HepG2 (cell line): Measurements from ENCODE around the gene ZKSCAN2. TPM values are rescaled to one million over a fixed set of nuclear protein-coding genes. Genes with fewer than 3 reads are reported as not detected.

Experiments
- ATAC-seq: fragments of 200-7000 bp; cut with Tn5 transposase; 3 replicates; pipeline ENCODE4 v1.9.1; 2020; ENCODE audit warnings: mild to moderate bottlenecking, moderate library complexity
- BruUV-seq: library from RNA; stranded (reverse); fragments of 400-500 nt; replicated peaks from 2 replicates; lab custom pipeline; 2021; lab: Mats Ljungman, UMichigan
- CTCF ChIA-PET: fragments of 300-600 bp; formaldehyde crosslinking; extraction: SDS; loops from one replicate; lab custom pipeline; 2021; ENCODE audit warnings: low total read pairs, inconsistent platforms, low intra/inter-chr PET ratio; lab: Yijun Ruan, JAX
- POLR2A ChIA-PET: fragments of 350-600 bp; sonication (Branson Sonifier 250); formaldehyde crosslinking; loops from one replicate; lab custom pipeline; 2020; ENCODE audit warnings: antibody characterized with exemption, inconsistent platforms; lab: Yijun Ruan, JAX
- DNase-seq: peaks from one replicate; pipeline ENCODE4 v3.0.0-alpha.2; 2015; ENCODE audit warnings: low spot score
- FAIRE-seq: peaks from 3 replicates; lab custom pipeline; 2011; peaks lifted over from hg19 to GRCh38; lab: Jason Lieb, UNC
- H2AFZ ChIP-seq: one replicate; pipeline ENCODE4 v1.6.1; 2011; ENCODE audit warnings: low read length, inconsistent platforms
- H3K27ac ChIP-seq: fragments of 300-600 bp; 3 replicates; pipeline ENCODE4 v1.8.0; 2011; ENCODE audit warnings: mixed run types, mild to moderate bottlenecking, mixed read lengths, low read length, inconsistent platforms; ENCODE audit not compliant: insufficient read depth; ENCODE audit errors: extremely low read length
- H3K27me3 ChIP-seq, 2 experiments: fragments of 200-600 bp in 1 of 2; 2 replicates in 1 of 2; 3 replicates in 1 of 2; pipeline versions ENCODE4 v1.6.0 to v1.8.0; 2011; ENCODE audit warnings: low read length in 2 of 2, mild to moderate bottlenecking in 2 of 2, moderate library complexity in 2 of 2, inconsistent platforms in 1 of 2; ENCODE audit not compliant: insufficient read depth in 2 of 2, control insufficient read depth in 1 of 2
- H3K36me3 ChIP-seq, 2 experiments: fragments of 200-600 bp in 1 of 2; replicated peaks in 1 of 2; 2 replicates in 1 of 2; 3 replicates in 1 of 2; pipeline versions ENCODE4 v1.5.1 to v1.8.0; 2011; ENCODE audit warnings: low read length in 2 of 2, inconsistent platforms in 1 of 2; ENCODE audit not compliant: insufficient read depth in 2 of 2, control insufficient read depth in 1 of 2
- H3K4me1 ChIP-seq: 2 replicates; pipeline ENCODE4 v1.5.1; 2012; ENCODE audit warnings: low read length, inconsistent platforms; ENCODE audit not compliant: insufficient read depth
- H3K4me2 ChIP-seq: 2 replicates; pipeline ENCODE4 v1.6.0; 2011; ENCODE audit warnings: low read depth, low read length, inconsistent platforms
- H3K4me3 ChIP-seq, 3 experiments: fragments of 200-600 bp in 1 of 3; sonication (generic), shearing (Covaris generic) in 1 of 3; replicated peaks in 1 of 3; 2 replicates each; pipeline ENCODE4 v1.5.1; 2011 to 2016; ENCODE audit warnings: low read length in 3 of 3, inconsistent platforms in 2 of 3, low read depth in 2 of 3, mild to moderate bottlenecking in 2 of 3, control low read depth in 1 of 3, mixed read lengths in 1 of 3; ENCODE audit not compliant: insufficient read depth in 1 of 3
- H3K79me2 ChIP-seq: one replicate; pipeline ENCODE4 v1.6.1; 2011; ENCODE audit warnings: low read length, inconsistent platforms; ENCODE audit not compliant: insufficient read depth
- H3K9ac ChIP-seq: 2 replicates; pipeline ENCODE4 v1.6.0; 2011; ENCODE audit warnings: mild to moderate bottlenecking, low read depth, low read length, inconsistent platforms; ENCODE audit not compliant: insufficient read depth
- H3K9me3 ChIP-seq: 2 replicates; pipeline ENCODE4 v1.5.1; 2012; ENCODE audit warnings: mild to moderate bottlenecking, low read length
- H4K20me1 ChIP-seq: 2 replicates; pipeline ENCODE4 v1.6.0; 2011; ENCODE audit warnings: inconsistent platforms, mild to moderate bottlenecking, low read length, moderate library complexity; ENCODE audit not compliant: insufficient read depth
- ATF3 ChIP-seq: sonication (generic); formaldehyde crosslinking; IDR thresholded peaks from 2 replicates; pipeline ENCODE4 v1.4.0; 2020; ENCODE audit warnings: missing genetic modification reagents
- FOXA1 ChIP-seq, 2 experiments: fragments of 450-650 bp in 1 of 2; sonication (generic) in 1 of 2; formaldehyde crosslinking in 1 of 2; IDR thresholded peaks; 2 replicates each; pipeline versions ENCODE4 v1.4.0 to v1.6.1; 2016 to 2020; ENCODE audit warnings: missing genetic modification reagents in 1 of 2
- HOXA3 ChIP-seq: sonication (generic); formaldehyde crosslinking; IDR thresholded peaks from 2 replicates; pipeline ENCODE4 v1.5.0; 2020; ENCODE audit warnings: missing genetic modification reagents
- MEF2D ChIP-seq: sonication (generic); formaldehyde crosslinking; IDR thresholded peaks from 2 replicates; pipeline ENCODE4 v1.5.1; 2020; ENCODE audit warnings: mild to moderate bottlenecking, missing genetic modification reagents
- PCBP2 ChIP-seq: fragments of 200-400 bp; formaldehyde crosslinking; optimal IDR thresholded peaks from 2 replicates; pipeline ENCODE3; 2018; ENCODE audit warnings: low read length, low read depth; ENCODE audit not compliant: poor library complexity, severe bottlenecking
- SSRP1 ChIP-seq: IDR thresholded peaks from 2 replicates; pipeline ENCODE4 v1.6.1; 2016; ENCODE audit warnings: control low read depth
- STAT6 ChIP-seq: sonication (generic); formaldehyde crosslinking; IDR thresholded peaks from 2 replicates; pipeline ENCODE4 v1.4.0; 2020; ENCODE audit warnings: missing genetic modification reagents, mild to moderate bottlenecking, borderline replicate concordance
- U2AF2 ChIP-seq: fragments of 200-400 bp; formaldehyde crosslinking; IDR thresholded peaks from 2 replicates; pipeline ENCODE4 v1.6.1; 2017; ENCODE audit warnings: low read depth, mild to moderate bottlenecking, low read length
- WIZ ChIP-seq: sonication (generic); formaldehyde crosslinking; IDR thresholded peaks from 2 replicates; pipeline ENCODE4 v1.5.1; 2020; ENCODE audit warnings: mild to moderate bottlenecking, missing genetic modification reagents
- ZFAT ChIP-seq: sonication (generic); formaldehyde crosslinking; conservative IDR thresholded peaks from 2 replicates; pipeline ENCODE4 v1.8.1; 2023; ENCODE audit warnings: missing genetic modification reagents, inconsistent platforms
- ZFX ChIP-seq: sonication (generic); formaldehyde crosslinking; IDR thresholded peaks from 2 replicates; pipeline ENCODE4 v1.4.0; 2020; ENCODE audit warnings: mild to moderate bottlenecking, low read depth, missing genetic modification reagents, moderate library complexity
- ZNF101 ChIP-seq: sonication (generic); formaldehyde crosslinking; IDR thresholded peaks from 2 replicates; pipeline ENCODE4 v1.4.0; 2020; ENCODE audit warnings: mild to moderate bottlenecking, low read depth, missing genetic modification reagents, borderline replicate concordance
- ZNF224 ChIP-seq: sonication (generic); formaldehyde crosslinking; IDR thresholded peaks from 2 replicates; pipeline ENCODE4 v1.5.0; 2020; ENCODE audit warnings: mild to moderate bottlenecking, missing genetic modification reagents
- ZNF543 ChIP-seq: sonication (generic); formaldehyde crosslinking; IDR thresholded peaks from 2 replicates; pipeline ENCODE4 v1.4.0; 2020; ENCODE audit warnings: mild to moderate bottlenecking, missing genetic modification reagents
- ZNF552 ChIP-seq: sonication (generic); formaldehyde crosslinking; IDR thresholded peaks from 2 replicates; pipeline ENCODE4 v1.9.0; 2022; ENCODE audit warnings: missing genetic modification reagents, mild to moderate bottlenecking, borderline replicate concordance
- ZNF597 ChIP-seq: sonication (generic); formaldehyde crosslinking; IDR thresholded peaks from 2 replicates; pipeline ENCODE4 v1.5.0; 2020; ENCODE audit warnings: missing genetic modification reagents
- ZNF674 ChIP-seq: sonication (generic); formaldehyde crosslinking; IDR thresholded peaks from 2 replicates; pipeline ENCODE4 v1.5.0; 2020; ENCODE audit warnings: low read depth, mild to moderate bottlenecking, missing genetic modification reagents
- ZNF768 ChIP-seq: sonication (generic); formaldehyde crosslinking; IDR thresholded peaks from 2 replicates; pipeline ENCODE4 v1.4.0; 2020; ENCODE audit warnings: missing genetic modification reagents
- WGBS: methylation state at CpG from one replicate; pipeline ENCODE4 v1.1.6; 2017; ENCODE audit warnings: low lambda C conversion rate; 5-methylcytosine and 5-hydroxymethylcytosine counted together
- in situ Hi-C: cut with HindIII; loops from 2 replicates; pipeline ENCODE4 v1.10.0; 2017; ENCODE audit warnings: low pct_unique_long_range_greater_than_20kb; ENCODE audit not compliant: extremely low pct_ligation_motif_present
- intact Hi-C: fragments of 100-400 bp; cut with micrococcal nuclease; formaldehyde crosslinking; loops from one replicate; pipeline ENCODE4 v1.10.0; 2022; ENCODE audit not compliant: unreplicated experiment
- polyA plus RNA-seq, 8 experiments: library from polyadenylated mRNA; depleted of rRNA in 3 of 8; stranded (reverse) in 7 of 8; unstranded in 1 of 8; fragments of >200 nt; fragmentation: Illumina TruSeq in 4 of 8; extraction: Trizol in 4 of 8; gene quantifications; 2 replicates each; pipeline versions ENCODE4 v1.2.1 to v1.2.3, GENCODE V29; 2011 to 2016; ENCODE audit warnings: low read depth in 4 of 8, missing spikeins in 1 of 8, mixed read lengths in 1 of 8; ENCODE audit not compliant: insufficient read depth in 1 of 8
- total RNA-seq, 5 experiments: library from RNA; depleted of rRNA; stranded (reverse); fragments of >200 nt; fragmentation: Illumina TruSeq; extraction: Trizol; gene quantifications; 2 replicates each; pipeline ENCODE4 v1.2.3, GENCODE V29; 2016; ENCODE audit warnings: low read depth in 1 of 5
- TF ChIP-seq, protein P1 (sequence below): sonication (generic); formaldehyde crosslinking; IDR thresholded peaks from 2 replicates; pipeline ENCODE4 v1.4.0; 2020; ENCODE audit warnings: missing genetic modification reagents

Gene ZKSCAN2
- total and polyA plus RNA-seq, 2 of the 13 experiments (the other 11 are each of a cell fraction or from before 2014, with no cell fraction given), result 4.2 to 11.1 TPM

GRCh38 chr16:25199457-25199856 is 58.2 kb downstream of the ZKSCAN2 start:
- ChIA-PET POLR2A (no interaction called here), CTCF (no interaction called here)
- Histone ChIP-seq H3K4me3 (no peak overlapping the region), H3K36me3 (no peaks in the 10 kb centered on the region), H3K9ac (no peak overlapping the region), H2AFZ (no peak overlapping the region), H3K27ac (no peak overlapping the region), H3K4me2 (no peak overlapping the region), H3K79me2 (no peaks in the 10 kb centered on the region), H3K27me3 (no peaks in the 10 kb centered on the region), H3K9me3 (no peaks in the 10 kb centered on the region), H4K20me1 (no peaks in the 10 kb centered on the region), H3K4me1 (peaks cover 14% of the 10 kb centered on the region)
- in situ Hi-C loops, result no loop called here
- no peak for ATAC-seq
- DNase-seq, result no peak
- no TSS peak for BruUV-seq
- TF ChIP-seq STAT6 (CRISPR knock-in tag) (no peak), WIZ (no peak), ZNF597 (CRISPR knock-in tag) (no peak), FOXA1 (IDR thresholded peaks at IDR 0.05) (no peak), FOXA1 (CRISPR knock-in tag; IDR thresholded peaks at IDR 0.05) (no peak), HOXA3 (CRISPR knock-in tag) (no peak), ATF3 (no peak), ZNF768 (no peak), PCBP2 (no peak), ZNF543 (CRISPR knock-in tag) (no peak), ZNF101 (CRISPR knock-in tag) (no peak), ZNF674 (no peak), MEF2D (no peak), ZNF224 (CRISPR knock-in tag) (no peak), ZFX (no peak), ZNF552 (no peak), ZFAT (CRISPR knock-in tag) (no peak), SSRP1 (CRISPR knock-in tag) (no peak), U2AF2 (no peak)
- TF ChIP-seq, protein P1, sequence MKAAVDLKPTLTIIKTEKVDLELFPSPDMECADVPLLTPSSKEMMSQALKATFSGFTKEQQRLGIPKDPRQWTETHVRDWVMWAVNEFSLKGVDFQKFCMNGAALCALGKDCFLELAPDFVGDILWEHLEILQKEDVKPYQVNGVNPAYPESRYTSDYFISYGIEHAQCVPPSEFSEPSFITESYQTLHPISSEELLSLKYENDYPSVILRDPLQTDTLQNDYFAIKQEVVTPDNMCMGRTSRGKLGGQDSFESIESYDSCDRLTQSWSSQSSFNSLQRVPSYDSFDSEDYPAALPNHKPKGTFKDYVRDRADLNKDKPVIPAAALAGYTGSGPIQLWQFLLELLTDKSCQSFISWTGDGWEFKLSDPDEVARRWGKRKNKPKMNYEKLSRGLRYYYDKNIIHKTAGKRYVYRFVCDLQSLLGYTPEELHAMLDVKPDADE (CRISPR knock-in tag), result no peak
- no peak for FAIRE-seq
- 61% methylated on average over 7 of the region's 7 CpGs for WGBS
- intact Hi-C loops, result no loop called here
